CD1c-positive myeloid dendritic cell (primary cell): ENCODE measurements around the gene PNPLA1.

ENCODE experiments used
- DNase-seq: peaks from one replicate; pipeline ENCODE4 v3.0.0-alpha.2; 2016; ENCODE audit errors: extremely low spot score

PNPLA1 gene

GRCh38 chr6:36285187-36285671 is 15.4 kb downstream of the PNPLA1 start:
- no peak for DNase-seq

DNA sequence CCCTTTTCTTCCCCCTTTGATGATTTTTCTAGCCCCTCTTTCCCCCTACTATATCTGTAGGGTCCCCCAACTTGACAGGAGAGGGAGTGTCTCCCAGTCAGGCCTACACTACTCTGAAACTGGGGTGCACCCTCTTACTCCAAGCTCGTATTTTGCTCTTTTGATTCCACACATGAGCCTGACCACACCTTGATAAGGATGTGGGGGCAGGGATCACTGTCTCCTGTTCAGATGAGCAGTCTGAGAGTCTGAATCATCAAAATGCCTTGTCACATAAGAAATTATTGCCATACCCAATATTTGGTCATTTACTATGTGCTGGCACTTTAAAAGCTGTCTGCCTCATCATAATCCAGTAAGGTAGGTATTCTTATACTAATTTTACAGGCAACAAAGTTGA is 15.9 kb downstream of the PNPLA1 start:
- no peak for DNase-seq

DNA sequence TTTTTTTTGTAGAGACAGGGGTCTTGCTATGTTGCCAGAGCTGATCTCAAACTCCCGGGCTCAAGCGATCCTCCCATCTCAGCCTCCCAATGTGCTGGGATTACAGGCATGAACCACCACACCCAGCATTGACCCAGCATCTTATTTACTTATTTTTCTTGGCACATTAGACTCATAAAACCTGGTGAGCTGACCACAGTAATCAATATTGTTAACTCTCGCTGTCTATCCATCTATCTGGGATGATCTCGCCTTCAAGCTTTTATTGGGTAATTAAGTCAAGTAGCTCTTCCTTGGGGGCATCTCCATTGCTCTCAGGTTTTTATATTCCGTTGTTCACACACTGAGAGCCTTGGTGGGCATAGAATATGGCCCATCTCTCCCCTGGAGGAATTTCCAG is 17.0 kb downstream of the PNPLA1 start:
- DNase-seq, result no peak

DNA sequence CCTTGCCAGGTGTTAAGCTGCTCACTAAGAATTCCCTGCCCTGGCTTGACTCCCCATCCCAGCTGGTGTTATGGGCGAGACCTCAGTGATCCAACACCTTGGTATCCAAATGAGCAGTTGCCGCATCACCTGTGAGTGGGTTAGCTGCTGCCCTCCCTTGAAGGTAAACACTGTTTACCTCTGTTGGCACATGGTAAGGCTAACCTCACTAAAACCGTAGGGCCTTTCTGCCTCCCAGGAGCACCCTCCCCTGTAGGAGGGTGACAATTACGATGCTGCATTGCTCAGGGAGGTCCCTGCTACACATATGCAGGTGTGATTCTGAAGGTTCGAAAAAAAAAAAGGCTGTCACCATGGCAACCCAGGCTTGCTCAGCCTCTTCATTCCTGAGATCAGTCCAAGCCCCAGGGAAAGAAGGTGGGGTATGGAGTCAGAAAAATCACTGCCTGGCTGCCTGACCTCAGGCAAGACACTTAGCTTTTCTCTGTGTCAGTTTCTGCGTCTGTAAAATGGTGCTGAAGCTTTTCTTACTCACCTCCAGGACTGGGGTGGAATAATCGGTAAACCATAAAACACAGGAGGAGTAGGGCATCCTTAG is 19.5 kb downstream of the PNPLA1 start:
- no peak for DNase-seq

DNA sequence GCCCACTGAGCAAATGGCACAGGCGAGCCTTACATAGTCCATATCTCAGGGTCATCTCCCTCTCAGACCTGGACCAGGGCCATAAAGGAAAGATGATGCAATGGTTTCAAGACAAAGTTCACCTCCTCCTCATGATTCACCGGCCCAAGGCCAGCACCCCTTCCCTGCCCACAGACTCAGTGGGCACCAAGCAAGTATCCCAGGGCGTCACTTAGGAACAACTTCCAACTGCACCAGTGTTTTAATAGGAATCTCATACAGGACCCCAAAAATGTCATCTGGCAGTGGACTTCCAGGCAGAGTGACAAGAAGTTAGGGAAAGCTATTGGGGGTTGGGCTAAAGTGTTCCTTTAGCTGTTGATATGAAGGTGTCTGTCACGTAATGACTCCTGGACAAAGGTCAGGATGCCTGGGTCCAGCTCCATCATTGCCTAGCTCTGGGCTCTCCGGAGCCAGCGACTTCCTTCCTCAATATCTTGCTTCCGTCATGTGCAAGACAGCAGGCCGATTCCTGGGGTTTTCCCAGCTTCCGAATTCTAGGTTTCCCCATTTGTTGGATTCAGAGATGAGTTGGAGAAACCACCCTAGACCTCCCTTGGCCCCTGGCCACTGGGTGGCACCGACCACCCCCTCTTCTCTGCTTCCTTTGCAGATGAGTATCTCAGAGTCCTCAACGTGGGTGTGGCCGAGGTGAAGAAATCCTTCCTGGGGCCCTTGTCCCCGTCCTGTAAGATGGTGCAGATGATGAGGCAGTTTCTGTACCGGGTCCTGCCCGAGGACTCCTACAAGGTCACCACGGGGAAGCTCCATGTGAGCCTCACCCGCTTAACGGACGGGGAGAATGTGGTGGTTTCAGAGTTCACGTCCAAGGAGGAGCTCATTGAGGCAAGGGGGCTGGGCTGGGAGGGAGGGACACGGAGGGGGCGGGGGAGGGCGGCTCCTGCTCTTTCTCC is 21.1 kb downstream of the PNPLA1 start:
- peak; percentile 94 for DNase-seq

DNA sequence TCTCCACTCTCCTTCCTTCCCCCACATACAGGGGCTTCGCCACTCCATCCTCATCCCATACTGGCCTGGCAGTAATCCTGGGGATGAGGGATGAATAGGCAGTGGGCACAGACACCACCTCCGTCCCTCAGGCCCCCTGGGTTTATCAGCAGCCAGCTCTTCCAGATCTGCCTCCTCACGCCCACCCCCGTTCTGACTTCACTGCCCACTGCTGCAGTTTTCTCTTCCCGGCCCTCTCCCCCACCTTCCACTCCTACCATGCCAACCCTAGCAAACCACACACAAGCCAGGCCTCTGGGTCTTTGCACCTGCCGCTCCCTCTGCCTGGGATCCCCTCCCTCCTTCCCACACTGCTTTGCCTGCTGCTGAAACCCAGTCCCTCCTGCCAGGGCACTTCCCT is 22.3 kb downstream of the PNPLA1 start:
- no peak for DNase-seq

DNA sequence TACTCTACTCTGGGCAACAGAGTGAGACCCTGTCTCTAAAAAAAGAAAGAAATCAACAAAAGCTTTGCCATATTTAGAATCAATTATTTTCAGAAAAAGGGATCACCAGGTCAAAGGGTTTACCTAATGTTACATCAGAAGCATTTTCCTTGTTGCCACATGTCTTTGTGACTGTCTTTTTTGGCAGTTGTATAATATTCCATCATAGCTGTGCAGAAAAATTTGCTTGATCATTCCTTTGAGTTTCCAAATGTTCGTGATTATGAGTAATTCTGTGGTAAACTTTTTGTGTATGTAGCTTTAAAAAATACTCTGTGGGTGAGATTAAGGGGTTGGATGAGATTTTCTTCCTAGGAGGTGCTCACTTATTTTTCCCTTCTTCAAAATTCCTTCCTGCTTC is 26.4 kb downstream of the PNPLA1 start:
- peak; percentile 36 for DNase-seq

DNA sequence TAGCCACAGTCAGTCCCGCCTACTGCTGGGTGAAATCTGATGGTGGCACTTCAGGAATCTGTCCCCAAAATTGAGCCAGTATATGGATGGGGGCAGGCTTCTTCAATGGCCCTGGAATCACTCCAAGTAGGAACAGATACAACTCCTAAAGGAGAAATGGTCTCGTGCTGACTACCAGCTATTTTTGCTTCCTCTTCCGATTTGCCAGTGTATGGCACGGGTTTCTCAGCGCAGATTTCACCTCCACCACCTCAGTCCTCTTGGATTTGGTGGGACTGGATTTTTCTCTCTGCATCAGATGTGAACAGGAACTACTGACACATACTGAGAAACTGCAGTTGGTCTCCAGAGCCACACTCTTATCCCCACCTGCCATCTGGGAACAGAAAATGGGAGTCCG is 27.2 kb downstream of the PNPLA1 start:
- peak; percentile 73 for DNase-seq

DNA sequence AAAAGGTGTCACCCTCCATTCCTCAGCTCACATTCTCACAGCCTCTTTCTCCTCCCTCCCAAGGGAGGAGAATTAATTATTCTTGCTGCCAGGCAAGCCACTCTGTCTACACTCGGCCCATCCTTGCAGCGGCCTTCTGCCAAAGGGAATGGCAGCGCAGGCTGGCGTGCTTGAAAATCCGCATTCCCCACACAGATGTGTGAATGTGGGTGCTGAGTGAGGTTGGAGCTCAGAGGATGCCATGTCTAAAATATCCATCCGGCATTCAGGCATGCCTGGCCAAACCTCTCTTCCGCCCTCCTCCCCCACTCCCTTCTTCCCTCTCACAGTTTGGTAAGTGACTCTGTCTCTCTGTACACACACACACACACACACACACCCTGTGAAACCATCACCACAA is 27.7 kb downstream of the PNPLA1 start:
- no peak for DNase-seq

GRCh38 chr6:36298027-36298426 is 28.2 kb downstream of the PNPLA1 start:
- no peak for DNase-seq

- no peak for DNase-seq
Observed at GRCh38 chr6:36301085-36301658, 31.3 kb downstream of the PNPLA1 start.

DNA sequence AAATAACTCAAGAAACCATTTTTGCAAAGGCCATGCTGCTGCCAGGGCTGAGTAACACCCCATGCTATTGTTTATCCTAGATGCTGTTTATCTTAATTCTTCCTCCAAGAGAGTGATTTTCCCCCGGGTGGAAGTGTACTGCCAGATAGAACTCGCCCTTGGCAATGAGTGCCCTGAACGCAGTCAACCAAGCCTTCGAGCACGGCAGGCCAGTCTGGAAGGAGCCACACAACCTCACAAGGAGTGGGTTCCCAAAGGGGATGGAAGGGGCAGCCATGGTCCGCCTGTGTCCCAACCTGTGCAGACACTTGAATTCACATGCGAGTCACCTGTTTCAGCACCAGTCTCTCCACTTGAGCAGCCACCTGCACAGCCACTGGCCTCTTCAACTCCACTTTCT is 31.9 kb downstream of the PNPLA1 start:
- DNase-seq, result no peak

GRCh38 chr6:36302227-36302976 is 32.5 kb downstream of the PNPLA1 start:
- DNase-seq, result peak; percentile 94

GRCh38 chr6:36305885-36306284 is 36.0 kb downstream of the PNPLA1 start:
- no peak for DNase-seq

DNA sequence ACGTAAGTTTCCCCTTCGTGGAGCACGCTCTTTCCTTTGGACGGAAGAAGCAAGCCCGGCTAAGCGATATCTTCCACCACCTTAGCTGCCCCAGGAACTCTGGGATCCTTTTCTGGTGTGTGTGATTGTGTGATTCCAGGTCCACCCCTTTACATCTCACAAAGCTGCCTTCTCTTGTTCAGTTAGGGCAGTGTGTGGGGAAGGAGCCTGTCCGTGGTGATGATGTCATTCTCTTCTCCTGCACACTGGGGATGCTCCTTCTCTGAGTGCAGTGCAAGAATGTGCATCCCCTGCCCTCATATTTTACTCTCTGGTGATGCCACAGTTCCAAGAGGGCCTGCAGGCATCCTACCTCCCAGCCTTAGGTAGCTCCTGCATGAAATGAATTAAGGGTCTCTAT is 36.5 kb downstream of the PNPLA1 start:
- DNase-seq, result no peak

- no peak for DNase-seq
Observed at GRCh38 chr6:36308514-36308913, 38.7 kb downstream of the PNPLA1 start.

GRCh38 chr6:36309203-36309602 is 39.3 kb downstream of the PNPLA1 start:
- DNase-seq, result no peak

GRCh38 chr6:36309900-36310299 is 40.0 kb downstream of the PNPLA1 start:
- DNase-seq, result no peak

- DNase-seq, result peak; percentile 39
Observed at GRCh38 chr6:36312854-36313648, 43.2 kb downstream of the PNPLA1 start.

DNA sequence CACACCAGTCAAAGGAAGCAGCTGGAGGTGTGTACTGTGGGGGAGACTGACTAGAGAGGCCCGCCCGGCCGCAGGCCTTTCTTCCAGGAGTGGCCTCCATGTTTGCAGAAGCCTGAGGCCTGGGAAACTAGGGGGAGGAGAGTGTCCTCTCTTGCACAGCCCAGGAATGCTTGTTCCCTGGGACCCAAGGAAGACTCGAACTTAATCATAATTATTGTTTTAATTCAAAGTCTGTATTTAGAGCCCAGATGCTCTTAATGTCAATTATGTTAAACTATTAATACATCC is 43.7 kb downstream of the PNPLA1 start:
- no peak for DNase-seq

DNA sequence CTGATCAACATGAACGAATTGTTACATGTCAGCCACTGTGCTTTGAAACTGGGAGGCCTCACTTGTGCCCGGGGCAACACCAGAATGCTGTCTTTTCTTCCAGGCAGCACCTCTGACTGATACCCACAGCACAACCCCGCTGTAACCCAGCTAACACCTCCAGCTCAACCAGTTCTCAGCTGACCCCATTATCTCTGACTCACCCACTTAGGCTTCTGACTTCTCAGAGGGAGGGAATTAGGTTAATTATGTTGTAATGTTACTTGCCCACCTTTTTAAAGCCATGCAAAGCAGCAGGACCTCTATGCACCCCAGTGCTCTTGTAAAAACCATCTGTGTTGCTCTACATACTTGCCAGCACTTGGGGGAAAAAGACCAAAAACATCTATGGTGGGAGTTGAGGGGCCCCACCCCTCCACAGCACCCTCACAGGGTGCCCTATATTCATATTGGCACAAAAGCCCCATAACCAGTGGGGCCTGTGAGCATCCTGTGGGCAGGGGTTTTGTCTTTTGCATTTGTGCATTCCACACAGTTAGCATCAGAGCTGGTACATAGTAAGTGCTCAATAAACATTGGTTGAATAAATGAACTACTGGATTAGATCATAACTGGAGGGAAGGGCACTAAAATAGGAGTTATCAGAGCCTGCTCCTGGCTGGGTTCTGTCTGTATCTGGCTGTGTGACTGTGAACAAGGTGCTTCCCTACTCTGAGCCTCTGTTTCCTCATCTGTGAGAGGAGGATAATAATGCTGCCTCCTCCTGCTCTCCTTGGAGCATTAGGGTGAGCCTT is 44.6 kb downstream of the PNPLA1 start:
- DNase-seq, result no peak
